PC-9 (cell line): ENCODE measurements around the gene NIP7.

Experiments
- EZH2 ChIP-seq: fragments of 200-600 bp; sonication (generic); IDR thresholded peaks from 2 replicates; pipeline ENCODE4 v1.8.0; 2017; ENCODE audit warnings: antibody characterized with exemption, low read depth
- TF ChIP-seq, protein P1 (sequence below): fragments of 200-600 bp; sonication (generic); conservative IDR thresholded peaks from 2 replicates; pipeline ENCODE4 v1.6.1; 2017; ENCODE audit warnings: mixed run types, antibody characterized with exemption, mild to moderate bottlenecking, moderate library complexity

GRCh38 chr16:69318177-69318910 lies 21.2 kb upstream of the NIP7 start:
- TF ChIP-seq, protein P1, sequence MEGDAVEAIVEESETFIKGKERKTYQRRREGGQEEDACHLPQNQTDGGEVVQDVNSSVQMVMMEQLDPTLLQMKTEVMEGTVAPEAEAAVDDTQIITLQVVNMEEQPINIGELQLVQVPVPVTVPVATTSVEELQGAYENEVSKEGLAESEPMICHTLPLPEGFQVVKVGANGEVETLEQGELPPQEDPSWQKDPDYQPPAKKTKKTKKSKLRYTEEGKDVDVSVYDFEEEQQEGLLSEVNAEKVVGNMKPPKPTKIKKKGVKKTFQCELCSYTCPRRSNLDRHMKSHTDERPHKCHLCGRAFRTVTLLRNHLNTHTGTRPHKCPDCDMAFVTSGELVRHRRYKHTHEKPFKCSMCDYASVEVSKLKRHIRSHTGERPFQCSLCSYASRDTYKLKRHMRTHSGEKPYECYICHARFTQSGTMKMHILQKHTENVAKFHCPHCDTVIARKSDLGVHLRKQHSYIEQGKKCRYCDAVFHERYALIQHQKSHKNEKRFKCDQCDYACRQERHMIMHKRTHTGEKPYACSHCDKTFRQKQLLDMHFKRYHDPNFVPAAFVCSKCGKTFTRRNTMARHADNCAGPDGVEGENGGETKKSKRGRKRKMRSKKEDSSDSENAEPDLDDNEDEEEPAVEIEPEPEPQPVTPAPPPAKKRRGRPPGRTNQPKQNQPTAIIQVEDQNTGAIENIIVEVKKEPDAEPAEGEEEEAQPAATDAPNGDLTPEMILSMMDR: no peak
- no peak for TF ChIP-seq EZH2
